HG03378 (cell line): Measurements from ENCODE around the gene UBE2H.

Experiments
- ATAC-seq: cut with Tn5 transposase; IDR thresholded peaks from one replicate; pipeline ENCODE4 v1.9.1; 2021; ENCODE audit warnings: mild to moderate bottlenecking, moderate library complexity; ENCODE audit not compliant: unreplicated experiment

Gene UBE2H

GRCh38 chr7:129790136-129790535, 162.6 kb downstream of the UBE2H start:
- ATAC-seq: no peak

GRCh38 chr7:129789652-129790051, 163.1 kb downstream of the UBE2H start:
- ATAC-seq: no peak

- ATAC-seq: no peak
These were observed 163.8 kb downstream of the UBE2H start for GRCh38 chr7:129789000-129789399.

GRCh38 chr7:129786825-129787563, 165.8 kb downstream of the UBE2H start:
- ATAC-seq: no peak

- no peak for ATAC-seq
These were observed 166.9 kb downstream of the UBE2H start for GRCh38 chr7:129785685-129786514.

GRCh38 chr7:129784783-129785684, 167.7 kb downstream of the UBE2H start:
- ATAC-seq: no peak

- no peak for ATAC-seq
These were observed 168.3 kb downstream of the UBE2H start for GRCh38 chr7:129784437-129784782.

GRCh38 chr7:129783584-129783919, 169.2 kb downstream of the UBE2H start:
- no peak for ATAC-seq

- ATAC-seq: no peak
These were observed 169.8 kb downstream of the UBE2H start for GRCh38 chr7:129782818-129783583.

- no peak for ATAC-seq
These were observed 170.6 kb downstream of the UBE2H start for GRCh38 chr7:129781928-129782817.

- ATAC-seq: no peak
These were observed 171.5 kb downstream of the UBE2H start for GRCh38 chr7:129780974-129781927.
